Endodermal cell (in vitro differentiated cells): ENCODE data around the gene CAPN9. TPM values are rescaled to one million over a fixed set of nuclear protein-coding genes. Genes with fewer than 3 reads are reported as not detected.

Experiments
- DNase-seq: peaks from one replicate; pipeline ENCODE4 v3.0.0-alpha.2; 2017
- H3K27ac ChIP-seq: 2 replicates; pipeline ENCODE4 v1.5.1; 2013; ENCODE audit warnings: mild to moderate bottlenecking, low read depth, low read length, moderate library complexity
- H3K27me3 ChIP-seq: 2 replicates; pipeline ENCODE4 v1.6.1; 2013; ENCODE audit warnings: mild to moderate bottlenecking, low read length, moderate library complexity; ENCODE audit not compliant: insufficient read depth, control insufficient read depth, poor library complexity, severe bottlenecking
- H3K36me3 ChIP-seq: 2 replicates; pipeline ENCODE4 v1.7.0; 2013; ENCODE audit warnings: mild to moderate bottlenecking, low read length, moderate library complexity; ENCODE audit not compliant: control insufficient read depth, insufficient read depth
- H3K4me1 ChIP-seq: one replicate; pipeline ENCODE4 v1.7.0; 2013; ENCODE audit warnings: low read length; ENCODE audit not compliant: control insufficient read depth, insufficient read depth
- H3K4me3 ChIP-seq: 2 replicates; pipeline ENCODE4 v1.5.1; 2013; ENCODE audit warnings: mild to moderate bottlenecking, low read length, moderate library complexity
- H3K9ac ChIP-seq: 2 replicates; pipeline ENCODE4 v1.6.1; 2013; ENCODE audit warnings: mild to moderate bottlenecking, low read length, moderate library complexity; ENCODE audit not compliant: poor library complexity, severe bottlenecking; ENCODE audit errors: extremely low read depth
- H3K9me3 ChIP-seq: 2 replicates; pipeline ENCODE4 v1.6.1; 2013; ENCODE audit warnings: mild to moderate bottlenecking, low read length, moderate library complexity; ENCODE audit not compliant: control insufficient read depth
- H3K27ac Mint-ChIP-seq: 2 replicates; pipeline ENCODE4 v1.8.0; 2020; ENCODE audit warnings: mixed read lengths
- H3K27me3 Mint-ChIP-seq: 2 replicates; pipeline ENCODE4 v1.8.0; 2021; ENCODE audit warnings: mild to moderate bottlenecking, mixed read lengths; ENCODE audit not compliant: insufficient read depth
- H3K36me3 Mint-ChIP-seq: 2 replicates; pipeline ENCODE4 v1.8.0; 2020; ENCODE audit warnings: low read depth, mixed read lengths
- H3K4me1 Mint-ChIP-seq: 2 replicates; pipeline ENCODE4 v1.8.0; 2020; ENCODE audit warnings: mixed read lengths
- H3K4me3 Mint-ChIP-seq: 2 replicates; pipeline ENCODE4 v1.8.0; 2020; ENCODE audit warnings: mild to moderate bottlenecking, moderate library complexity, mixed read lengths
- H3K9me3 Mint-ChIP-seq: 2 replicates; pipeline ENCODE4 v1.8.0; 2020; ENCODE audit warnings: mild to moderate bottlenecking, mixed read lengths
- CTCF ChIP-seq: fragments of 200-600 bp; sonication (generic); conservative IDR thresholded peaks from 2 replicates; pipeline ENCODE4 v1.5.0; 2021; ENCODE audit warnings: antibody characterized with exemption, mild to moderate bottlenecking
- WGBS, 2 experiments: methylation state at CpG; one replicate each; pipeline versions ENCODE4 v1.1.5 to v1.1.7; 2013; ENCODE audit warnings: missing lambda C conversion rate in 2 of 2, mixed read lengths in 1 of 2; ENCODE audit not compliant: insufficient coverage in 1 of 2, insufficient read length in 1 of 2; 5-methylcytosine and 5-hydroxymethylcytosine counted together
- total RNA-seq, 2 donors: library from RNA; stranded (reverse); fragmentation: NEBNext Ultra II Directional in 1 of 2; extraction: Animal tissue kit (Norgen Biotek cat#: 25700) in 1 of 2; gene quantifications; 2 replicates in 1 of 2; 3 replicates in 1 of 2; pipeline ENCODE4 v1.2.1, GENCODE V29; 2021

Gene CAPN9
- total RNA-seq, 2 donors from 2014 or later = 1.1 TPM

GRCh38 chr1:230773396-230774033 lies 26.3 kb downstream of the CAPN9 start:
- no peaks in the 10 kb centered on the region for H3K36me3 Mint-ChIP-seq
- Histone ChIP-seq H3K9me3 (no peaks in the 10 kb centered on the region), H3K4me1 (no peaks in the 10 kb centered on the region), H3K36me3 (no peaks in the 10 kb centered on the region), H3K27ac (no peak overlapping the region), H3K9ac (no peak overlapping the region), H3K4me3 (no peak overlapping the region), H3K27me3 (no peaks in the 10 kb centered on the region)
- H3K27me3 Mint-ChIP-seq = peaks cover 10% of the 10 kb centered on the region
- WGBS, 2 experiments = 93% methylated on average over 11 of the region's 11 CpGs
- H3K27ac Mint-ChIP-seq = no peak overlapping the region
- no peak overlapping the region for H3K4me3 Mint-ChIP-seq
- H3K4me1 Mint-ChIP-seq = peaks cover 1% of the 10 kb centered on the region
- TF ChIP-seq CTCF = peak; percentile 10
- no peak for DNase-seq
- no peaks in the 10 kb centered on the region for H3K9me3 Mint-ChIP-seq

DNA sequence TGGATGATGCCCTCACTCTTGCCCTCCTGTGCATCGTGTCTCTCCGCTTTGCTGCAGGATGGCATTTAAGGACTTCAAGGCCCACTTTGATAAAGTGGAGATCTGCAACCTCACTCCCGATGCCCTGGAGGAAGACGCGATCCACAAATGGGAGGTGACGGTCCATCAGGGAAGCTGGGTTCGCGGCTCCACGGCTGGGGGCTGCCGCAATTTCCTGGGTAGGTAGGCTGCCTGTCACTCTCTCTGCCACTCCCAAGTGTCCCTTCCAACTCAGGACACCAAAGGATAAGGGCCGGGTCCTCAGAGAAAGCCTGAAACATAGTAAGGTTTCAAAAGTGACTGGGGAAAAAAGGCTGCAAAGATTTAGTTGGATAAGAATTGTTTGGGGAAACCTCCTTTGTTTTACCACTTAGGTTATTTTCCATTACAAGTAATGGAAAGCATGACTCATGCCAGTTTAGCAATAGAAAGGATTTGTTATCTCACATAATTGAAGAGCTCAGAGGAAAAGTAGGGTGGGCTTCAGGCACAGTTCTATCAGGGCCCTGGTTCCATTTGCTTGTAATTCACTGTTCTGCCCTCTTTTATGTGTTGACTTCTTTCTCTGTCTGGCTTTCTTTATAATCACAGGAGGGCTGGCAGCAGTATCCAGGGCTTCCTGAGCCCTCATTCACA lies 31.9 kb downstream of the CAPN9 start:
- Histone ChIP-seq H3K4me3 (no peak overlapping the region), H3K9ac (no peak overlapping the region), H3K27ac (no peak overlapping the region), H3K9me3 (no peaks in the 10 kb centered on the region), H3K36me3 (no peaks in the 10 kb centered on the region), H3K27me3 (no peaks in the 10 kb centered on the region), H3K4me1 (no peaks in the 10 kb centered on the region)
- no peak for DNase-seq
- H3K9me3 Mint-ChIP-seq = no peaks in the 10 kb centered on the region
- H3K4me1 Mint-ChIP-seq = peaks cover 4% of the 10 kb centered on the region
- no peak overlapping the region for H3K27ac Mint-ChIP-seq
- H3K27me3 Mint-ChIP-seq = peaks cover 36% of the 10 kb centered on the region
- WGBS, 2 experiments = 79 to 82% methylated on average over 9 to 11 of the region's 11 CpGs
- H3K36me3 Mint-ChIP-seq = no peaks in the 10 kb centered on the region
- H3K4me3 Mint-ChIP-seq = no peak overlapping the region
- TF ChIP-seq CTCF = no peak

- peaks cover 16% of the 10 kb centered on the region for H3K4me1 Mint-ChIP-seq
- peaks cover 2% of the 10 kb centered on the region for H3K9me3 Mint-ChIP-seq
- Histone ChIP-seq H3K27me3 (no peaks in the 10 kb centered on the region), H3K27ac (no peak overlapping the region), H3K36me3 (no peaks in the 10 kb centered on the region), H3K4me3 (no peak overlapping the region), H3K9me3 (no peaks in the 10 kb centered on the region), H3K9ac (no peak overlapping the region), H3K4me1 (no peaks in the 10 kb centered on the region)
- H3K27me3 Mint-ChIP-seq = peaks cover 43% of the 10 kb centered on the region
- TF ChIP-seq CTCF = no peak
- 91 to 93% methylated on average over 2 to 3 of the region's 3 CpGs for WGBS, 2 experiments
- H3K4me3 Mint-ChIP-seq = no peak overlapping the region
- H3K36me3 Mint-ChIP-seq = no peaks in the 10 kb centered on the region
- no peak overlapping the region for H3K27ac Mint-ChIP-seq
- DNase-seq = no peak
These were observed 33.9 kb downstream of the CAPN9 start for GRCh38 chr1:230781131-230781530.
